SU-DHL-6 (cell line): ENCODE results near the gene PBRM1.

Experiments used
- CTCF ChIP-seq: fragments of 200-600 bp; sonication (generic); IDR thresholded peaks from one replicate; pipeline ENCODE4 v1.5.1; 2017; ENCODE audit warnings: antibody characterized with exemption, mild to moderate bottlenecking, low read length, moderate library complexity; ENCODE audit not compliant: insufficient read depth, poor library complexity, severe bottlenecking
- EZH2phosphoT487 ChIP-seq: fragments of 200-600 bp; sonication (generic), shearing (Covaris generic); conservative IDR thresholded peaks from 2 replicates; pipeline ENCODE4 v1.6.1; 2018; ENCODE audit warnings: mild to moderate bottlenecking, antibody characterized with exemption, low read length, moderate library complexity, mixed read lengths

DNA sequence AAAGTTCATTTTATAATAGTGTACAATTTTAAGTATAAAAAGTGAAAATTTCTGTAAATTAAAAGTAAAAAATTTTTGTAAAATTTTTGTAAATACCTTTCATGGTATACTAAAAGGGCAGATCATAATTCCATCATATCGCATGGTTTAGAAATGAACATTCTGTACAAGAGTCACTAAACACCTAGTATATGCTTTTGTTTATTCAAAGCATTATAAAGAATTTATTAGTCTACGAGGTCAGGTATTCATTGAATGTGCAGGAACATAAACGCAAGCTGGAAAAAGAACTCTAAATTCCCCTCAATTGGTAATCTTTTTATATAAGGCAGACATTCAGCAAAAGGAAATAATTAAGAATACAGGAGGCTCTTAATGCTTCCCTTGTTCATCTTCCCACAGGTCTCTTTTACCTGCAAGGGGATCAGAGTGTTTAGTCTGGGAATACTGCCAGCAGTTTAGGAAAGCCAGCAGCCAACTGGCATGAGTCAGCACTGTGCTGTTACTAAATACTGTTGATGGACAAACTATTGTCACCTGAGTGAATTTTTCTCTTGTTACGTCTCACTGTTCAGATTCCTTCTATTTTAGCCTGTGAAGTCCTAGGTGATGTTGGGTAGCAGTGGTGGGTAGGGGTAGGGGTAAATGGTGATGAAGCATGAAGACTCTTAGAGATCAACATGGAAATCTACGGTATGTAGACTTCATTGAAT, 79.2 kb downstream of the PBRM1 start:
- no peak for TF ChIP-seq CTCF
- no peak for TF ChIP-seq EZH2phosphoT487
